Fibroblast of lung (primary cell): ENCODE data around the gene CRTAP.

Experiments
- CTCF ChIP-seq, 2 donors: IDR thresholded peaks in 1 of 2; conservative IDR thresholded peaks in 1 of 2; 1 replicate in 1 of 2; 2 replicates in 1 of 2; pipeline ENCODE4 v1.5.1; 2011 to 2012; ENCODE audit warnings: low read length in 2 of 2, control low read depth in 1 of 2, inconsistent platforms in 1 of 2, low read depth in 1 of 2, mild to moderate bottlenecking in 1 of 2
- EZH2 ChIP-seq: IDR thresholded peaks from 2 replicates; pipeline ENCODE4 v1.5.1; 2012; ENCODE audit warnings: low read length, control low read depth, mild to moderate bottlenecking; ENCODE audit errors: missing control alignments

GRCh38 chr3:33111581-33111980 lies 2.2 kb upstream of the CRTAP start:
- no peak for TF ChIP-seq CTCF (conservative IDR thresholded peaks at IDR 0.05 in 1 of 2, IDR thresholded peaks at IDR 0.05 in 1 of 2; ENCODE audit: low read depth in 1 of 2, low read length in 2 of 2)
- TF ChIP-seq EZH2, result no peak
